HepG2 (cell line): ENCODE results near the gene AKAP8L. TPM values are rescaled to one million over a fixed set of nuclear protein-coding genes. Genes with fewer than 3 reads are reported as not detected.

Experiments used
- ATAC-seq: fragments of 200-7000 bp; cut with Tn5 transposase; 3 replicates; pipeline ENCODE4 v1.9.1; 2020; ENCODE audit warnings: mild to moderate bottlenecking, moderate library complexity
- BruUV-seq: library from RNA; stranded (reverse); fragments of 400-500 nt; replicated peaks from 2 replicates; lab custom pipeline; 2021; lab: Mats Ljungman, UMichigan
- CTCF ChIA-PET: fragments of 300-600 bp; formaldehyde crosslinking; extraction: SDS; loops from one replicate; lab custom pipeline; 2021; ENCODE audit warnings: low total read pairs, inconsistent platforms, low intra/inter-chr PET ratio; lab: Yijun Ruan, JAX
- POLR2A ChIA-PET: fragments of 350-600 bp; sonication (Branson Sonifier 250); formaldehyde crosslinking; loops from one replicate; lab custom pipeline; 2020; ENCODE audit warnings: antibody characterized with exemption, inconsistent platforms; lab: Yijun Ruan, JAX
- DNase-seq: peaks from one replicate; pipeline ENCODE4 v3.0.0-alpha.2; 2015; ENCODE audit warnings: low spot score
- FAIRE-seq: peaks from 3 replicates; lab custom pipeline; 2011; peaks lifted over from hg19 to GRCh38; lab: Jason Lieb, UNC
- H2AFZ ChIP-seq: one replicate; pipeline ENCODE4 v1.6.1; 2011; ENCODE audit warnings: low read length, inconsistent platforms
- H3K27ac ChIP-seq: fragments of 300-600 bp; 3 replicates; pipeline ENCODE4 v1.8.0; 2011; ENCODE audit warnings: mixed run types, mild to moderate bottlenecking, mixed read lengths, low read length, inconsistent platforms; ENCODE audit not compliant: insufficient read depth; ENCODE audit errors: extremely low read length
- H3K27me3 ChIP-seq, 2 experiments: fragments of 200-600 bp in 1 of 2; 2 replicates in 1 of 2; 3 replicates in 1 of 2; pipeline versions ENCODE4 v1.6.0 to v1.8.0; 2011; ENCODE audit warnings: low read length in 2 of 2, mild to moderate bottlenecking in 2 of 2, moderate library complexity in 2 of 2, inconsistent platforms in 1 of 2; ENCODE audit not compliant: insufficient read depth in 2 of 2, control insufficient read depth in 1 of 2
- H3K36me3 ChIP-seq, 2 experiments: fragments of 200-600 bp in 1 of 2; replicated peaks in 1 of 2; 2 replicates in 1 of 2; 3 replicates in 1 of 2; pipeline versions ENCODE4 v1.5.1 to v1.8.0; 2011; ENCODE audit warnings: low read length in 2 of 2, inconsistent platforms in 1 of 2; ENCODE audit not compliant: insufficient read depth in 2 of 2, control insufficient read depth in 1 of 2
- H3K4me1 ChIP-seq: 2 replicates; pipeline ENCODE4 v1.5.1; 2012; ENCODE audit warnings: low read length, inconsistent platforms; ENCODE audit not compliant: insufficient read depth
- H3K4me2 ChIP-seq: 2 replicates; pipeline ENCODE4 v1.6.0; 2011; ENCODE audit warnings: low read depth, low read length, inconsistent platforms
- H3K4me3 ChIP-seq, 3 experiments: fragments of 200-600 bp in 1 of 3; sonication (generic), shearing (Covaris generic) in 1 of 3; replicated peaks in 1 of 3; 2 replicates each; pipeline ENCODE4 v1.5.1; 2011 to 2016; ENCODE audit warnings: low read length in 3 of 3, inconsistent platforms in 2 of 3, low read depth in 2 of 3, mild to moderate bottlenecking in 2 of 3, control low read depth in 1 of 3, mixed read lengths in 1 of 3; ENCODE audit not compliant: insufficient read depth in 1 of 3
- H3K79me2 ChIP-seq: one replicate; pipeline ENCODE4 v1.6.1; 2011; ENCODE audit warnings: low read length, inconsistent platforms; ENCODE audit not compliant: insufficient read depth
- H3K9ac ChIP-seq: 2 replicates; pipeline ENCODE4 v1.6.0; 2011; ENCODE audit warnings: mild to moderate bottlenecking, low read depth, low read length, inconsistent platforms; ENCODE audit not compliant: insufficient read depth
- H3K9me3 ChIP-seq: 2 replicates; pipeline ENCODE4 v1.5.1; 2012; ENCODE audit warnings: mild to moderate bottlenecking, low read length
- H4K20me1 ChIP-seq: 2 replicates; pipeline ENCODE4 v1.6.0; 2011; ENCODE audit warnings: inconsistent platforms, mild to moderate bottlenecking, low read length, moderate library complexity; ENCODE audit not compliant: insufficient read depth
- GMEB1 ChIP-seq: sonication (generic); formaldehyde crosslinking; IDR thresholded peaks from 2 replicates; pipeline ENCODE4 v1.5.1; 2020; ENCODE audit warnings: missing genetic modification reagents, mild to moderate bottlenecking, borderline replicate concordance
- KAT7 ChIP-seq: IDR thresholded peaks from 2 replicates; pipeline ENCODE4 v1.6.1; 2018; ENCODE audit warnings: borderline replicate concordance, missing compliant biosample characterization
- MLLT10 ChIP-seq: sonication (generic); formaldehyde crosslinking; IDR thresholded peaks from 2 replicates; pipeline ENCODE4 v1.4.0; 2020; ENCODE audit warnings: missing genetic modification reagents
- SRF ChIP-seq: IDR thresholded peaks from 2 replicates; pipeline ENCODE4 v1.6.1; 2011; ENCODE audit warnings: mild to moderate bottlenecking, low read depth, low read length, moderate library complexity
- ZNF558 ChIP-seq: sonication (generic); formaldehyde crosslinking; IDR thresholded peaks from 2 replicates; pipeline ENCODE4 v1.9.0; 2022; ENCODE audit warnings: mild to moderate bottlenecking, missing genetic modification reagents, borderline replicate concordance
- ZNF562 ChIP-seq: sonication (generic); formaldehyde crosslinking; IDR thresholded peaks from 2 replicates; pipeline ENCODE4 v1.8.0; 2022; ENCODE audit warnings: missing genetic modification reagents, borderline replicate concordance
- WGBS: methylation state at CpG from one replicate; pipeline ENCODE4 v1.1.6; 2017; ENCODE audit warnings: low lambda C conversion rate; 5-methylcytosine and 5-hydroxymethylcytosine counted together
- in situ Hi-C: cut with HindIII; loops from 2 replicates; pipeline ENCODE4 v1.10.0; 2017; ENCODE audit warnings: low pct_unique_long_range_greater_than_20kb; ENCODE audit not compliant: extremely low pct_ligation_motif_present
- intact Hi-C: fragments of 100-400 bp; cut with micrococcal nuclease; formaldehyde crosslinking; loops from one replicate; pipeline ENCODE4 v1.10.0; 2022; ENCODE audit not compliant: unreplicated experiment
- polyA plus RNA-seq, 8 experiments: library from polyadenylated mRNA; depleted of rRNA in 3 of 8; stranded (reverse) in 7 of 8; unstranded in 1 of 8; fragments of >200 nt; fragmentation: Illumina TruSeq in 4 of 8; extraction: Trizol in 4 of 8; gene quantifications; 2 replicates each; pipeline versions ENCODE4 v1.2.1 to v1.2.3, GENCODE V29; 2011 to 2016; ENCODE audit warnings: low read depth in 4 of 8, missing spikeins in 1 of 8, mixed read lengths in 1 of 8; ENCODE audit not compliant: insufficient read depth in 1 of 8
- total RNA-seq, 5 experiments: library from RNA; depleted of rRNA; stranded (reverse); fragments of >200 nt; fragmentation: Illumina TruSeq; extraction: Trizol; gene quantifications; 2 replicates each; pipeline ENCODE4 v1.2.3, GENCODE V29; 2016; ENCODE audit warnings: low read depth in 1 of 5
- TF ChIP-seq, protein P1 (sequence below): IDR thresholded peaks from 2 replicates; pipeline ENCODE4 v1.6.1; 2016; ENCODE audit warnings: missing compliant biosample characterization, missing genetic modification reagents, borderline replicate concordance
- TF ChIP-seq, protein P2 (sequence below): sonication (generic); formaldehyde crosslinking; IDR thresholded peaks from 2 replicates; pipeline ENCODE4 v1.4.0; 2020; ENCODE audit warnings: mild to moderate bottlenecking, low read depth, missing genetic modification reagents

AKAP8L gene
- total and polyA plus RNA-seq, 2 of the 13 experiments (the other 11 are each of a cell fraction or from before 2014, with no cell fraction given): 48.2 to 49.6 TPM

GRCh38 chr19:15371119-15371518 is 47.7 kb downstream of the AKAP8L start (continued):
- TF ChIP-seq GMEB1 (CRISPR knock-in tag) (no peak), ZNF562 (no peak), SRF (no peak), KAT7 (CRISPR knock-in tag) (no peak)

DNA sequence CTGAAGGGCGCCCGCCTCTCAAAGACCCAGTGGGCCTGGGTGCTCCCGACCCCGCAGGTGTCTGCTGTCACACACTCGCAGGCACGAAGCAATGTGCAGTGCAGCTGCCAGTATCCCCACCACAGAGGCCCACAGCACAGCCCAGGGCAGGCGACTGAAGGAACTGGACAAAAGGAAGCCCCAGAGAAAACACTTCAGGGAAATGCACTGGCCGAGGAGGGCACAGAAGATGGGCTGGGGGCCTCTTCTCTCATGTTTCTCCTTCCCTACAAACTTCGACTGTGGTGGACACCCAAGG is 49.2 kb downstream of the AKAP8L start:
- no peak for ATAC-seq
- no TSS peak for BruUV-seq
- CTCF ChIA-PET: no interaction called here
- in situ Hi-C loops: no loop called here
- H2AFZ ChIP-seq: no peak overlapping the region
- H3K27ac ChIP-seq: no peak overlapping the region
- no peak overlapping the region for H3K4me2 ChIP-seq
- no peaks in the 10 kb centered on the region for H3K9me3 ChIP-seq
- TF ChIP-seq, protein P1, sequence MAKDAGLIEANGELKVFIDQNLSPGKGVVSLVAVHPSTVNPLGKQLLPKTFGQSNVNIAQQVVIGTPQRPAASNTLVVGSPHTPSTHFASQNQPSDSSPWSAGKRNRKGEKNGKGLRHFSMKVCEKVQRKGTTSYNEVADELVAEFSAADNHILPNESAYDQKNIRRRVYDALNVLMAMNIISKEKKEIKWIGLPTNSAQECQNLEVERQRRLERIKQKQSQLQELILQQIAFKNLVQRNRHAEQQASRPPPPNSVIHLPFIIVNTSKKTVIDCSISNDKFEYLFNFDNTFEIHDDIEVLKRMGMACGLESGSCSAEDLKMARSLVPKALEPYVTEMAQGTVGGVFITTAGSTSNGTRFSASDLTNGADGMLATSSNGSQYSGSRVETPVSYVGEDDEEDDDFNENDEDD (CRISPR knock-in tag): no peak
- TF ChIP-seq, protein P2, sequence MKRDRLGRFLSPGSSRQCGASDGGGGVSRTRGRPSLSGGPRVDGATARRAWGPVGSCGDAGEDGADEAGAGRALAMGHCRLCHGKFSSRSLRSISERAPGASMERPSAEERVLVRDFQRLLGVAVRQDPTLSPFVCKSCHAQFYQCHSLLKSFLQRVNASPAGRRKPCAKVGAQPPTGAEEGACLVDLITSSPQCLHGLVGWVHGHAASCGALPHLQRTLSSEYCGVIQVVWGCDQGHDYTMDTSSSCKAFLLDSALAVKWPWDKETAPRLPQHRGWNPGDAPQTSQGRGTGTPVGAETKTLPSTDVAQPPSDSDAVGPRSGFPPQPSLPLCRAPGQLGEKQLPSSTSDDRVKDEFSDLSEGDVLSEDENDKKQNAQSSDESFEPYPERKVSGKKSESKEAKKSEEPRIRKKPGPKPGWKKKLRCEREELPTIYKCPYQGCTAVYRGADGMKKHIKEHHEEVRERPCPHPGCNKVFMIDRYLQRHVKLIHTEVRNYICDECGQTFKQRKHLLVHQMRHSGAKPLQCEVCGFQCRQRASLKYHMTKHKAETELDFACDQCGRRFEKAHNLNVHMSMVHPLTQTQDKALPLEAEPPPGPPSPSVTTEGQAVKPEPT: no peak
- no peak for TF ChIP-seq MLLT10 (CRISPR knock-in tag)
- TF ChIP-seq ZNF558 (CRISPR knock-in tag): no peak
- TF ChIP-seq, all 625 proteins: peak for 0
- Histone ChIP-seq H3K9ac (no peak overlapping the region), H3K4me3 (no peak overlapping the region), H4K20me1 (peaks cover 4% of the 10 kb centered on the region; the same call in 1 of the 2 replicates), H3K36me3 (peaks cover 35 to 82% of the 10 kb centered on the region in 2 experiments), H3K27me3 (no peaks in the 10 kb centered on the region), H3K4me1 (no peaks in the 10 kb centered on the region), H3K79me2 (peaks cover 15% of the 10 kb centered on the region)
- POLR2A ChIA-PET: interaction anchor here (2.3 kb wide), 1 partner anchor 10 kb away, joined by 8 read pairs; the partner anchor contains the start of gene AKAP8
- no peak for DNase-seq
- no peak for FAIRE-seq
- WGBS: 98% methylated on average over 9 of the region's 9 CpGs
- intact Hi-C loops: no loop called here
